Endothelial cell of coronary artery (primary cell): ENCODE results near the gene SLC11A1. TPM values are rescaled to one million over a fixed set of nuclear protein-coding genes. Genes with fewer than 3 reads are reported as not detected.

ENCODE experiments used
- total RNA-seq: library from RNA; depleted of rRNA; stranded (reverse); fragments of >200 nt; gene quantifications from 2 replicates; pipeline ENCODE4 v1.2.3, GENCODE V29; 2014

Gene SLC11A1, protein sequence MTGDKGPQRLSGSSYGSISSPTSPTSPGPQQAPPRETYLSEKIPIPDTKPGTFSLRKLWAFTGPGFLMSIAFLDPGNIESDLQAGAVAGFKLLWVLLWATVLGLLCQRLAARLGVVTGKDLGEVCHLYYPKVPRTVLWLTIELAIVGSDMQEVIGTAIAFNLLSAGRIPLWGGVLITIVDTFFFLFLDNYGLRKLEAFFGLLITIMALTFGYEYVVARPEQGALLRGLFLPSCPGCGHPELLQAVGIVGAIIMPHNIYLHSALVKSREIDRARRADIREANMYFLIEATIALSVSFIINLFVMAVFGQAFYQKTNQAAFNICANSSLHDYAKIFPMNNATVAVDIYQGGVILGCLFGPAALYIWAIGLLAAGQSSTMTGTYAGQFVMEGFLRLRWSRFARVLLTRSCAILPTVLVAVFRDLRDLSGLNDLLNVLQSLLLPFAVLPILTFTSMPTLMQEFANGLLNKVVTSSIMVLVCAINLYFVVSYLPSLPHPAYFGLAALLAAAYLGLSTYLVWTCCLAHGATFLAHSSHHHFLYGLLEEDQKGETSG
- under 0.01 and 0.19 TPM in 2 replicates for total RNA-seq

DNA sequence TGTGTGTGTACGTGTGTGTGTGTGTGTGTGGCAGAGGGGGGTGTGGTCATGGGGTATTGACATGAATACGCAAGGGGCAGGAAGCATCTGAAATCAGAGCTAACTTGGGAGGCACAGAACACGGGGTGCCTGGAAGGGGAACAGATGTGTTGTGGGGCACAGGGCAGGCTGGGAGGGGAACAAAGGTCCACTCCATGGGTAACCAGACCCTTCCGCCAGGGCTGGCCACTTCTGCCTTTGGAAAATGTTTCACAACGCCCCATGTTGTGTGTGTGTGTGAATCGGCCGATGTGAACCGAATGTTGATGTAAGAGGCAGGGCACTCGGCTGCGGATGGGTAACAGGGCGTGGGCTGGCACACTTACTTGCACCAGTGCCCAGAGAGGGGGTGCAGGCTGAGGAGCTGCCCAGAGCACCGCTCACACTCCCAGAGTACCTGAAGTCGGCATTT is at the start of gene SLC11A1:
Gene SLC11A1 (plus strand): TSS at position 358 of the 451 bp plus-strand sequence. CDS start 96 bp downstream, outside the sequence.

DNA sequence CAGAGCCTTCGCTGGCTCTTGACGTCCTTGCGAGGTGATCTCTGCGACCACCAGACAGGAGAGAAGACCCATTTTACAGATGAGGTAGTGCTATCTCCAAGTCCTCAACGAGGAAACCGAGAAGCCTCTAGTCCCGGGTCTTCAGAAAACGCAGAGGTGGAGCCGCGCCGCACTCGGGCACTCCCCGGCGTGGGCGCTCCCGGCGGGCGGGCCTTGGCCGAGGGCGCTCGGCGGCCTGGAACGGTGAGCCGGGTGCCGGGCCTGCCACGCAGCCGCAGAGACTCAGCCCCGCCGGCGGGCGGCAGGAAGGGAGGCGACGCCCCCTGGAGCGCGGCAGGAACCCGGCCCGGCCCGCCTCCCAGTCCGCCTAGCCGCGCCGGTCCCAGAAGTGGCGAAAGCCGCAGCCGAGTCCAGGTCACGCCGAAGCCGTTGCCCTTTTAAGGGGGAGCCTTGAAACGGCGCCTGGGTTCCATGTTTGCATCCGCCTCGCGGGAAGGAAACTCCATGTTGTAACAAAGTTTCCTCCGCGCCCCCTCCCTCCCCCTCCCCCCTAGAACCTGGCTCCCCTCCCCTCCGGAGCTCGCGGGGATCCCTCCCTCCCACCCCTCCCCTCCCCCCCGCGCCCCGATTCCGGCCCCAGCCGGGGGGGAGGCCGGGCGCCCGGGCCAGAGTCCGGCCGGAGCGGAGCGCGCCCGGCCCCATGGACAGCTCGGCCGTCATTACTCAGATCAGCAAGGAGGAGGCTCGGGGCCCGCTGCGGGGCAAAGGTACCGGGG is 17.5 kb downstream of the SLC11A1 start, which contains the start of gene CTDSP1:
Gene CTDSP1 (plus strand): TSS at position 478 of the 776 bp plus-strand sequence. CDS start 223 bp downstream, at position 701.

DNA sequence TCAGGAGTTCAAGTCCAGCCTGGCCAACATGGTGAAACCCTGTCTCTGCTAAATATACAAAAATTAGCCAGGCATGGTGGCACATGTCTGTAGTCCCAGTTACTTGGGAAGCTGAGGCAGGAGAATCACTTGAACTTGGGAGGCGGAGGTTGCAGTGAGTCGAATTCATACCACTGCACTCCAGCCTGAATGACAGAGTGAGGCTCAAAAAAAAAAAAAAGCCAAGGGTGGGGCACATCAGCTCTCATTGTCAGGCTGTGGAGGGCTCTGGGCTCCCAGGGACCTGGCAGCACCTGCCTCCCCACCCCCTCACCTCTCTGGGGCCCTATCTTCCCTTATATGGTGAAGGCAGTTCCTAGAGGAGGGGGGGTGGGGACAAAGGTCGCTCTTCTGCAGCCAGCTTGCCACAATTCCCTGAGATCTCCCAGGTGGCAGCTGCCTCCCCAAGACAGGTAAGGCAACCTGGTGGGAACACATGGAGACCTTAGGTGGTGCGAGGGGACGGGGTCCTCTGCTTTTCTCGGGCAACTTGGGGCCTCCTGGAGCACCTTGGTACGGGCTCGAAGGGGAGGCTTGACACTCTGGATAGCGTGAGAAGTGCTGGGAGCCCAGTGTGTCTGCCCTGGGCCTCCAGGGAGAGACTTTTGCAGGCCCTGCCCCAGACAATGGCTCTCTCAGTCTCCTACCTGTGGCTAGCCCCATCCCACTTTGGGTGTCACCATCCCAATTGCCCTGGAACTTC is 36.8 kb downstream of the SLC11A1 start, which contains the start of gene VIL1:
Gene VIL1 (plus strand): TSS at position 407 of the 742 bp plus-strand sequence. CDS start 4,656 bp downstream, outside the sequence.

Other genes starting within 250 kb of the SLC11A1 start
- not detected in 2 replicates for gene CXCR1, start 215.3 kb upstream of the SLC11A1 start, total RNA-seq
- gene ARPC2, start 165.1 kb upstream of the SLC11A1 start, total RNA-seq, result 413 and 416 TPM in 2 replicates
- gene GPBAR1, start 121.3 kb upstream of the SLC11A1 start, total RNA-seq, result under 0.01 TPM in 1 of 2 replicates, not detected in the other
- gene AAMP, start 112.1 kb upstream of the SLC11A1 start, total RNA-seq, result 145 and 146 TPM in 2 replicates
- 12.1 and 13.6 TPM in 2 replicates for gene PNKD, start 111.8 kb upstream of the SLC11A1 start, total RNA-seq
- gene TMBIM1, start 89.8 kb upstream of the SLC11A1 start, total RNA-seq, result 118 and 151 TPM in 2 replicates
- not detected in 2 replicates for gene CATIP, start 25.4 kb upstream of the SLC11A1 start, total RNA-seq
- gene CTDSP1, start 17.6 kb downstream of the SLC11A1 start, total RNA-seq, result 34.9 and 66.9 TPM in 2 replicates
- not detected in 2 replicates for gene VIL1, start 36.9 kb downstream of the SLC11A1 start, total RNA-seq
- gene USP37, start 186.1 kb downstream of the SLC11A1 start, total RNA-seq, result 7.7 and 10.4 TPM in 2 replicates
- 33.5 and 42.1 TPM in 2 replicates for gene CNOT9, start 186.6 kb downstream of the SLC11A1 start, total RNA-seq
- gene PLCD4, start 225.6 kb downstream of the SLC11A1 start, total RNA-seq, result 0.85 and 1.6 TPM in 2 replicates